VCaP (cell line): ENCODE results near the gene ANKRD2.
"Not testable (repeated sequence)": the region's sequence is repeated elsewhere in the genome, so short reads cannot be mapped to it uniquely, and the experiment has no call there.

Source experiments
- H3K27ac ChIP-seq: fragments of 450-650 bp; 2 replicates; pipeline ENCODE4 v1.5.1; 2017
- CTCF ChIP-seq: fragments of 450-650 bp; conservative IDR thresholded peaks from 2 replicates; pipeline ENCODE4 v1.5.1; 2017; ENCODE audit warnings: mild to moderate bottlenecking, moderate library complexity

The ANKRD2 gene

GRCh38 chr10:97548828-97549455 is 23.6 kb upstream of the ANKRD2 start:
- no peak for TF ChIP-seq CTCF
- no peak overlapping the region for H3K27ac ChIP-seq

- no peak for TF ChIP-seq CTCF
- H3K27ac ChIP-seq: no peak overlapping the region
These were observed 22.8 kb upstream of the ANKRD2 start for GRCh38 chr10:97549587-97550322.

- no peak overlapping the region for H3K27ac ChIP-seq
- no peak for TF ChIP-seq CTCF
These were observed 22.0 kb upstream of the ANKRD2 start for GRCh38 chr10:97550336-97551149.

- no peak for TF ChIP-seq CTCF
- H3K27ac ChIP-seq: no peak overlapping the region
These were observed 21.3 kb upstream of the ANKRD2 start for GRCh38 chr10:97551271-97551670.

GRCh38 chr10:97553575-97554031 is 19.0 kb upstream of the ANKRD2 start:
- no peak overlapping the region for H3K27ac ChIP-seq
- peak; percentile 94 for TF ChIP-seq CTCF

- H3K27ac ChIP-seq: not testable (repeated sequence)
These were observed 18.2 kb upstream of the ANKRD2 start for GRCh38 chr10:97554336-97554735.

- H3K27ac ChIP-seq: not testable (repeated sequence)
These were observed 17.0 kb upstream of the ANKRD2 start for GRCh38 chr10:97555541-97555940.

- not testable (repeated sequence) for H3K27ac ChIP-seq
These were observed 11.7 kb upstream of the ANKRD2 start for GRCh38 chr10:97560731-97561381.

GRCh38 chr10:97561386-97562077 is 11.0 kb upstream of the ANKRD2 start:
- not testable (repeated sequence) for H3K27ac ChIP-seq

GRCh38 chr10:97562329-97562728 is 10.2 kb upstream of the ANKRD2 start:
- not testable (repeated sequence) for H3K27ac ChIP-seq
